Measurements from ENCODE around the gene TEF.

- TF ChIP-seq CTCF (conservative IDR thresholded peaks at IDR 0.05): no peak
- peak; percentile 59 for TF ChIP-seq ZFX (IDR thresholded peaks at IDR 0.05)
Observed at GRCh38 chr22:41447435-41448188, 65.9 kb downstream of the TEF start.
